Urothelium cell line (cell line): ENCODE data around the gene OLIG3.
A peak's percentile ranks its signal among the peaks of the same experiment; 100 is the strongest.

Experiments used
- DNase-seq: peaks from one replicate; pipeline ENCODE4 v3.0.0; 2011; ENCODE audit warnings: low spot score, mixed read lengths
- FAIRE-seq: peaks from 2 replicates; lab custom pipeline; 2011; peaks lifted over from hg19 to GRCh38; lab: Jason Lieb, UNC

OLIG3 gene

GRCh38 chr6:137473598-137473997, 20.6 kb downstream of the OLIG3 start:
- FAIRE-seq = no peak
- no peak for DNase-seq

- no peak for DNase-seq
- FAIRE-seq = no peak
Observed at GRCh38 chr6:137472641-137473137, 21.5 kb downstream of the OLIG3 start.

- no peak for DNase-seq
- FAIRE-seq = no peak
Observed at GRCh38 chr6:137471986-137472385, 22.2 kb downstream of the OLIG3 start.

GRCh38 chr6:137471497-137471896, 22.7 kb downstream of the OLIG3 start:
- DNase-seq (no peak), FAIRE-seq (no peak)

- DNase-seq = no peak
- no peak for FAIRE-seq
Observed at GRCh38 chr6:137467211-137467610, 27.0 kb downstream of the OLIG3 start.

- no peak for FAIRE-seq
Observed at GRCh38 chr6:137465378-137466009, 28.7 kb downstream of the OLIG3 start.

GRCh38 chr6:137452333-137452894, 41.8 kb downstream of the OLIG3 start:
- no peak for DNase-seq
- no peak for FAIRE-seq

More at GRCh38 chr6:137465378-137466009, 28.7 kb downstream of the OLIG3 start:
- no peak for DNase-seq

GRCh38 chr6:137443901-137444300, 50.3 kb downstream of the OLIG3 start:
- FAIRE-seq = no peak
- peak; percentile 6 for DNase-seq
